HG02981 (cell line): ENCODE measurements around the gene ACSL6.
A peak's percentile ranks its signal among the peaks of the same experiment; 100 is the strongest.

Experiments
- ATAC-seq: cut with Tn5 transposase; IDR thresholded peaks from one replicate; pipeline ENCODE4 v1.9.1; 2021; ENCODE audit warnings: mild to moderate bottlenecking, moderate library complexity; ENCODE audit not compliant: unreplicated experiment

ACSL6 gene

GRCh38 chr5:132049559-132049958 lies 38.1 kb upstream of the ACSL6 start:
- ATAC-seq, result no peak

DNA sequence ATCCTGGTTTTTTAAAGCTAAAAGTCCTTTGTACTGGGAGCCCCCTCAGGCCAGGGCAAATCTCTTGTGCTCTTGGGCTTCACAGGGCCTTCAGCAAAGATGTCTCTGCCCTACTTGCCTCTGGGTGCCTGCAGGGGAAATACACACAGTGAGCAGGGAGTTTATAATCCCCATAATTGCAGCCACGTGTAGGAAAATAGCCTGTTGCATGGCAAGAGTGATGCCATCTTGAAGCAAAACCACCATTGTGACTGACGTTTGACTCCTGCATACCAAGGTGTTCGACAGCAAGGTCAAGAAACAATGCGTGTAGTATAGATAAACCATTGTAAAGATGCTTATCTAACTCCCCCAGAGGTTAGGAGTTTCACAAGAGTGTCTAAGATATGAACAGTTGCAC lies 37.6 kb upstream of the ACSL6 start:
- ATAC-seq, result no peak

- no peak for ATAC-seq
These were observed 35.4 kb upstream of the ACSL6 start for GRCh38 chr5:132046880-132047299.

DNA sequence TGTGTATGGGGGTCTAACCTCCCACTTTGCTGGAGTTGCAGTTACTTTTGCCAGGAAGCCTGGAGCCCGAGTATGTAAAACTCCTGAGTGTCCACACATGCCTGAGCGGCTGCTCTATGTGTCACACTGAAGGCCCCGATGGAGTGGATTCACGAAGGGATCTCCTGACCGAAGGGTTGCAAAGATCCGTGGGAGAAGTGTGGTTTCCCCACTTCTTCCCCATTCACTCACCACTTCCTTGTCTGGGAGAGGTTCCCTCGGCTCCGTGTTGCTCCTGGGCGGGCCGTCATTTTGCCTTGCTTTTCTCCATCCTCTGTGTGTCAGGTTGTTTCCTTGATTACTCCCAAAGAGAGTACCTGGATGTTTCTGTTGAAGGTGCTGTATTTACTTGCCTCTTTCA lies 32.7 kb upstream of the ACSL6 start:
- ATAC-seq, result no peak

- ATAC-seq, result no peak
These were observed 25.9 kb upstream of the ACSL6 start for GRCh38 chr5:132037353-132037752.

- ATAC-seq, result no peak
These were observed 21.7 kb upstream of the ACSL6 start for GRCh38 chr5:132033122-132033521.

DNA sequence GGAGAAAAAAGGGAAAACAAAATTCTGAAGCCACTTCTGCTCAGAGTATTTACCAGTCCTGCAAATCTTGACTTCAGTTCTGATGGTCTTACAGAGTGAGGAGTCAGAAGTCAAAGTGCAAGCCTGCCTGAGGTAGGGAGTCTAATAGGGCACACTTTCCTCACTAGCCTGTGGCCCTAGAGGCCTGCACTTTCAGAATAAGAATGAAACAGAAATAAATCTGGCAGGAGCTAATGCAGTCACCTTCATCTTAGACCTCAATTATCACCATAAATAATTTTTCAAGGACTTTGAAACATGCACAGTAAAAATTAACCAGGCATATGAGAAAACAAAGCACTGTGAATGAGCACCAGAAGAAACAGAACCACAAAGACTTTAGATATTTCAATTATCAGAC lies 20.7 kb upstream of the ACSL6 start:
- ATAC-seq, result no peak

- ATAC-seq, result no peak
These were observed 19.2 kb upstream of the ACSL6 start for GRCh38 chr5:132030610-132031009.

- ATAC-seq, result no peak
These were observed 18.3 kb upstream of the ACSL6 start for GRCh38 chr5:132029609-132030330.

- no peak for ATAC-seq
These were observed 15.6 kb upstream of the ACSL6 start for GRCh38 chr5:132027027-132027426.

- no peak for ATAC-seq
These were observed 15.1 kb upstream of the ACSL6 start for GRCh38 chr5:132026516-132027008.

DNA sequence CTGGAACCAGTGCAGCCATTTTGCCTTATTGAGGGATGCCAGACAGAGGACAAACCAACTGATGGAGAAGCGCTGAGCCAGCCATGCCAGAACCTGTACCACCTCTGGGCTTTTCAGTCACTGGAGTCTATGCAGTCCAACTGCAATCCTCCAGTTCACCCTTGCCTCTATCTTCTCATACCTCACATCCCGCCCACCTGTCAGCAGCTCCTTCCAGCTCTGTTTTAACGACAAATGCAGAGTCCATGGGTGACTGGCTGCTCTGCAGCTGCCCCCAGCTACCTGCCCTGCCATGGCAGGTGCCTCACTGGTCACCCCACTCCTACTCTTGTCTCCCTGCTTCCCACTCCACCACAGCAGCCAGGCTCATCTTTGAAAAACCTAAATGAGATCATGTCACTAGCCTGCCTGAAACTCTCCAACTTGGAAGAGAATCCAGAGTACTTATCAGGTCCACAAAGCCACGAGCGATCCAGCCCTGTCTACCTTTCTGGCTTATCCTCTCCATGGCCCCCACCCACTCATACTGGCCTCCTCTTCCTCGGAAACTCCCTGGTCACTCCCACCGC lies 14.0 kb upstream of the ACSL6 start:
- ATAC-seq, result no peak

DNA sequence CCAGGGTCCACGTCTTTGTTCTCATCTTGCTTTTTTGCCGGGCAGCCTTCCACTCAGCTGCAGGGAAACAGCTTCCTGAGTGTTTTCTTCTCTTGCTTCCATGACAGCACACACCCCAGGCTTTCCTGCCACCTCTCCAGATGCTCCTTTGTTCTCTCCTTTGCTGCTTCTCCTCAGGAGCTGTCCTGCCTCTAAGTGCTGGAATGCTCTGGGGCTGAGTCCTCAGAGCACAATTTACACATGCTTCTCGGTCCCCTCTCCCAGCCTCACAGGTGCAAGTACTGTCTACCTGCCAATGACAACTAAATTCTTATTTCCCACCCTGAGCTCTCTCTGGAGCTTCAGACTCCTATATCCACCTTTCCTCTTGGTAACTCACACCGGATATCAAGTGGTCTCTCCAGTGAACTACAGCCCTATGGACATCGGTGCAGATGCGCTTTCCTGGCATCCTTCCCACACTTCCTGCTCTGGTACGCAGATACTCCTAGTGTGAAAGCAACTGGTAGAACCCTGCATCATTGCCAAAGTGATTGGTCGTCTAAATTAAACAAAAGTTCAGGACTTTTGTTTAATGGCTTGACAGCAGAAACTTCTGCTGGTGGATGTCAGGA lies 13.4 kb upstream of the ACSL6 start:
- ATAC-seq, result no peak

- ATAC-seq, result no peak
These were observed 12.6 kb upstream of the ACSL6 start for GRCh38 chr5:132024117-132024435.

DNA sequence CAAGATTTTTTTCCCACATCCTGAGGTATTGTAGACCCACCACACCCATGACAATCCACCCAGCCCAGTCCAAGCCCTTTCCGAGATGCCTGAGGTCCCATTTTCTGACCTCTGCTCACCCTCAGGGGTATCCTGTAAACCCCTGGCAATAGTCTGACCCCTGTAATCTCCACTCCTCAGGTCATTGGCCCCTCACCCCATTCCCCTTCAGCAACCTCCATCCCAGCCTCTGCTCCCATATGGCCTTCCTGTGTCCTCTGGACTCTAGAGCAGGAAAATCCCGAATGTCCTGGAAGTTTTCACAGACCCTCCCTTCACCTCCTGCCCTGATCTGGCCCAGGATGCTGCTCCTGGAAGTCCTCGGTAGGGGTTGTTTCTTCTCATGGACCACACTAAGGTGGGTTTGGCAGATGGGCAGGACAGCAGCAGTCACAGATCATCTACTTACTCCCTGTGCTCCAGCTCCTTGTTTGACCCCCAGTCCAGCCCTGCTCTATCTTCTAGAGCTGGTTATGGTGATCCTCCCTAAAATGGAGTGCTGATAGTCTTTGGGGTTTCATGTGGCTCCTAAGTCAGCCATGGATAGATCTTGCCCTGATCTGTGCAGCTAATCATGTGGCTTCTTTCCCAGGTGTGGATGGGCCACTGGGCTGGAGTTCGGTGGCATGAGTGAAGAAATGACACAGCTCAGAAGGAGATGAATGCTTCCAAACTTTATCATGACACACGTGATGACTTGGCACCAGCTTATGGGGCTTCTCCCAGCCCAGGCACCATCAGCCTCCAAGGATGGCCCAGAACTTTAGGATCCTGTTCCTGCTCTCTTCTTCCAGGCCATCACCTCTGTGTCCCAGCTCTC lies 12.0 kb upstream of the ACSL6 start:
- no peak for ATAC-seq

DNA sequence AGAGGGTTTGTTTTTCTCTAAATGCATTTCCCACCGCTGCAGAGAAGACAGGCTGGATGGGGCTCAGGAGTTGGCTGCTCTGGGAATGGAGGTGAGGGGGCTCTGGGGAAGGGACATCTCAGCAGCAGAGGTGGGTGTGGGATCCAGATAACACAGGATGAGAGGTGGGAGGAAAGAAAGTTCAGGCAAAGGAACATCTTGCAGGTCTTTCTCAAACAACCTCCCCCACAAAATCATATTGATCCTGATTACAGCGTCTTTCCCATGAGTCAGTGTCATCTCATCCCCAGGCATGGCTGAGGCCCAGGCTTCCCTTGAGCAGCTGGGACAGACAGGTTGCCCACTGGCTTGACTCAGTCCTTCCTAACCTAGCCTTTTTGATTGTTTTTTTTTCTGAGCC lies 11.3 kb upstream of the ACSL6 start:
- no peak for ATAC-seq

DNA sequence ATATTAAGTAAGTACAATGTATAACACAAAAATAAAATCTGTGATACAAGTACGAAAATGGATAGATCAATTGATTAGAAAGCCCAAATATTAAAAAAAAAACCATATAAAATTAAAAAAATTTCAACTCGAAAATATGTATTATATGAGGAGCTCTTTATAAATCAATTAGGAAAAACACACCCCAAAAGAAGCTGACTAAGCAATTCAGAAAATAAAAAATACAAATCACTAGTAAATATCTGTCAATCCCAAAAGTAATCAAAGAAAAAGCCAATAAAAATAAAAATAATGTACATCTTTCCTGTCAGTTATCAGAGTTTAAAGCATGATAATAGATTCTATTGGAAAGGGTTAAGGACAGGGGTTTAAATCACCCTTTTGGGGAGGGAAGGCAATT lies 10.2 kb upstream of the ACSL6 start:
- ATAC-seq, result no peak

GRCh38 chr5:132020568-132021339 lies 9.3 kb upstream of the ACSL6 start:
- ATAC-seq, result peak; percentile 10

- peak; percentile 96 for ATAC-seq
These were observed 8.5 kb upstream of the ACSL6 start for GRCh38 chr5:132019857-132020555.

GRCh38 chr5:132019337-132019736 lies 7.9 kb upstream of the ACSL6 start:
- peak; percentile 30 for ATAC-seq
